K562 (cell line): Measurements from ENCODE around the gene SACM1L. TPM values are rescaled to one million over a fixed set of nuclear protein-coding genes. Genes with fewer than 3 reads are reported as not detected.

Experiments used
- MCM5 ChIP-seq: fragments of 450-650 bp; IDR thresholded peaks from 2 replicates; pipeline ENCODE4 v1.6.1; 2016; ENCODE audit warnings: low read depth
- NFE2 ChIP-seq: IDR thresholded peaks from 2 replicates; pipeline ENCODE4 v1.6.1; 2014; ENCODE audit warnings: antibody characterized with exemption, low read depth
- POLR3G ChIP-seq: IDR thresholded peaks from 2 replicates; pipeline ENCODE4 v1.6.1; 2011; ENCODE audit not compliant: insufficient read length, insufficient replicate concordance; ENCODE audit errors: extremely low read depth
- TGIF2 ChIP-seq: sonication (generic); formaldehyde crosslinking; IDR thresholded peaks from 2 replicates; pipeline ENCODE4 v1.8.1; 2022; ENCODE audit warnings: mild to moderate bottlenecking, missing genetic modification reagents, moderate library complexity
- ZC3H4 ChIP-seq: sonication (generic); formaldehyde crosslinking; IDR thresholded peaks from 2 replicates; pipeline ENCODE4 v1.9.0; 2021; ENCODE audit warnings: missing genetic modification reagents, borderline replicate concordance
- ZNF212 ChIP-seq: fragments of 450-650 bp; formaldehyde crosslinking; IDR thresholded peaks from 2 replicates; pipeline ENCODE4 v1.4.0; 2020; ENCODE audit warnings: mild to moderate bottlenecking
- polyA plus RNA-seq, 8 experiments: library from polyadenylated mRNA; depleted of rRNA in 4 of 8; stranded (reverse) in 5 of 8; unstranded in 3 of 8; fragments of >200 nt; fragmentation: Nextera tagmentation in 2 of 8; fragmentation: Illumina TruSeq in 1 of 8; extraction: Ambion mirVana in 2 of 8; extraction: Trizol in 1 of 8; gene quantifications; 2 replicates each; pipeline versions ENCODE4 v1.2.1 to v1.2.3, GENCODE V29; 2011 to 2014; ENCODE audit warnings: inconsistent platforms in 1 of 8, missing spikeins in 1 of 8
- total RNA-seq, 7 experiments: library from RNA; depleted of rRNA in 6 of 7; stranded (reverse); fragments of >200 nt in 6 of 7; fragmentation: Illumina TruSeq in 2 of 7; extraction: Trizol in 2 of 7; gene quantifications; 2 replicates each; pipeline versions ENCODE4 v1.2.1 to v1.2.3, GENCODE V29; 2011 to 2021; ENCODE audit warnings: low replicate concordance in 1 of 7
- TF ChIP-seq, protein P1 (sequence below), 2 experiments: fragments of 450-650 bp; IDR thresholded peaks; 2 replicates each; pipeline ENCODE4 v1.6.1; 2016; ENCODE audit warnings: mild to moderate bottlenecking in 2 of 2, borderline replicate concordance in 1 of 2, low read depth in 1 of 2, moderate library complexity in 1 of 2
- TF ChIP-seq, protein P2 (sequence below), 2 experiments: fragments of 450-650 bp in 1 of 2; sonication (generic) in 1 of 2; formaldehyde crosslinking in 1 of 2; IDR thresholded peaks; 2 replicates each; pipeline versions ENCODE4 v1.7.1 to v1.9.0; 2016 to 2022; ENCODE audit warnings: inconsistent platforms in 1 of 2, mild to moderate bottlenecking in 1 of 2, missing genetic modification reagents in 1 of 2

Gene SACM1L
- total and polyA plus RNA-seq, 9 of the 15 experiments (the other 6 are each of a cell fraction or from before 2014, with no cell fraction given) = 25.7 to 67.2 (median 40.3) TPM

- TF ChIP-seq, protein P1, sequence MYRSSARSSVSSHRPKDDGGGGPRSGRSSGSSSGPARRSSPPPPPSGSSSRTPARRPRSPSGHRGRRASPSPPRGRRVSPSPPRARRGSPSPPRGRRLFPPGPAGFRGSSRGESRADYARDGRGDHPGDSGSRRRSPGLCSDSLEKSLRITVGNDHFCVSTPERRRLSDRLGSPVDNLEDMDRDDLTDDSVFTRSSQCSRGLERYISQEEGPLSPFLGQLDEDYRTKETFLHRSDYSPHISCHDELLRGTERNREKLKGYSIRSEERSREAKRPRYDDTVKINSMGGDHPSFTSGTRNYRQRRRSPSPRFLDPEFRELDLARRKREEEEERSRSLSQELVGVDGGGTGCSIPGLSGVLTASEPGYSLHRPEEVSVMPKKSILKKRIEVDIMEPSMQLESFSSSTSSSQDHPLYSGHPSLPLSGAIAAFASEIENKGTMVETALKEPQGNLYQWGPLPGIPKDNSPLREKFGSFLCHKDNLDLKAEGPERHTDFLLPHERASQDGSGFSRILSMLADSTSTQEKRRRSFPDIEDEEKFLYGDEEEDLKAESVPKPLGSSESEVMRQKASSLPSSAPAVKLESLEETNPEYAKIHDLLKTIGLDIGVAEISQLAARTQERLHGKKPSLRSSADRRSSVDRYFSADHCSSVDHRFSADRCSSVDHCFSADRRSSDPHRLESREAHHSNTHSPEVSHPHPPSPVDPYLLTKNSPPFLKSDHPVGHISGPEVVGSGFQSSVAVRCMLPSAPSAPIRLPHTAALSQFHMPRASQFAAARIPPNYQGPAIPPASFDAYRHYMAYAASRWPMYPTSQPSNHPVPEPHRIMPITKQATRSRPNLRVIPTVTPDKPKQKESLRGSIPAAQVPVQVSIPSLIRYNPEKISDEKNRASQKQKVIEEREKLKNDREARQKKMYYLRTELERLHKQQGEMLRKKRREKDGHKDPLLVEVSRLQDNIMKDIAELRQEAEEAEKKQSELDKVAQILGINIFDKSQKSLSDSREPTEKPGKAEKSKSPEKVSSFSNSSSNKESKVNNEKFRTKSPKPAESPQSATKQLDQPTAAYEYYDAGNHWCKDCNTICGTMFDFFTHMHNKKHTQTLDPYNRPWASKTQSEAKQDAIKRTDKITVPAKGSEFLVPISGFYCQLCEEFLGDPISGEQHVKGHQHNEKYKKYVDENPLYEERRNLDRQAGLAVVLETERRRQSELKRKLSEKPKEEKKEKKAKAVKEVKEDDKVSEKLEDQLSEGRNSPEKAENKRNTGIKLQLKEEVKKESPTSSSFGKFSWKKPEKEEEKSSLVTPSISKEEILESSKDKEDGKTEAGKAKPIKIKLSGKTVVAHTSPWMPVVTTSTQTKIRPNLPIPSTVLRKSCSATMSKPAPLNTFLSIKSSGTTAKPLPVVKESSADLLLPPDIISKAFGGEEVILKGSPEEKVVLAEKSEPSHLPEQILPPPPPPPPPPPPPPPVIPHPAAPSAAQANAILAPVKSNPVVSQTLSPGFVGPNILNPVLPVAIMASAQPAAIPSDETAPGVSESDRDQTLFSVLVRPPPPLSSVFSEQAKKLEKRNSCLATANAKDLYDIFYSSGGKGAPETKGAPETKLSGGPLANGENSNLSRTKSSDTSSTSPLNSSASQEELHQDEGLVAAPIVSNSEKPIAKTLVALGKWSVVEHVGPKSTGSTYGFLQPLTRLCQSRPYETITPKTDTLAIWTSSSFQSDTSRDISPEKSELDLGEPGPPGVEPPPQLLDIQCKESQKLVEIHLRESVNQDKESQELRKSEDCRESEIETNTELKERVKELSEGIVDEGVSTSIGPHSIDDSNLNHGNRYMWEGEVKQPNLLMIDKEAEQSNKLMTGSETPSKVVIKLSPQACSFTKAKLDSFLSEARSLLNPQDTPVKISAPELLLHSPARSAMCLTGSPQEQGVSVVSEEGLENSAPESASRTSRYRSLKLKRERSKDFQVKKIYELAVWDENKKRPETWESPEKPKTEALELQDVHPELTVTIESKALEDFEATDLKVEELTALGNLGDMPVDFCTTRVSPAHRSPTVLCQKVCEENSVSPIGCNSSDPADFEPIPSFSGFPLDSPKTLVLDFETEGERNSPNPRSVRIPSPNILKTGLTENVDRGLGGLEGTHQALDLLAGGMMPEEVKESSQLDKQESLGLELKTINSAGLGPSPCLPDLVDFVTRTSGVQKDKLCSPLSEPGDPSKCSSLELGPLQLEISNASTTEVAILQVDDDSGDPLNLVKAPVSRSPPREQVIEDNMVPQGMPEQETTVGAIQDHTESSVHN (IDR thresholded peaks at IDR 0.05; ENCODE audit: borderline replicate concordance in 1 of 2, low read depth in 1 of 2) = no peak
- TF ChIP-seq POLR3G (peak; percentile 98), ZNF212 (CRISPR knock-in tag) (0 out of 2 replicates have a peak, but pooled peaks have one; percentile 77), ZC3H4 (no peak), TGIF2 (CRISPR knock-in tag) (0 out of 2 replicates have a peak, but pooled peaks have one; percentile 27), NFE2 (no peak), MCM5 (no peak)
- TF ChIP-seq, protein P2, sequence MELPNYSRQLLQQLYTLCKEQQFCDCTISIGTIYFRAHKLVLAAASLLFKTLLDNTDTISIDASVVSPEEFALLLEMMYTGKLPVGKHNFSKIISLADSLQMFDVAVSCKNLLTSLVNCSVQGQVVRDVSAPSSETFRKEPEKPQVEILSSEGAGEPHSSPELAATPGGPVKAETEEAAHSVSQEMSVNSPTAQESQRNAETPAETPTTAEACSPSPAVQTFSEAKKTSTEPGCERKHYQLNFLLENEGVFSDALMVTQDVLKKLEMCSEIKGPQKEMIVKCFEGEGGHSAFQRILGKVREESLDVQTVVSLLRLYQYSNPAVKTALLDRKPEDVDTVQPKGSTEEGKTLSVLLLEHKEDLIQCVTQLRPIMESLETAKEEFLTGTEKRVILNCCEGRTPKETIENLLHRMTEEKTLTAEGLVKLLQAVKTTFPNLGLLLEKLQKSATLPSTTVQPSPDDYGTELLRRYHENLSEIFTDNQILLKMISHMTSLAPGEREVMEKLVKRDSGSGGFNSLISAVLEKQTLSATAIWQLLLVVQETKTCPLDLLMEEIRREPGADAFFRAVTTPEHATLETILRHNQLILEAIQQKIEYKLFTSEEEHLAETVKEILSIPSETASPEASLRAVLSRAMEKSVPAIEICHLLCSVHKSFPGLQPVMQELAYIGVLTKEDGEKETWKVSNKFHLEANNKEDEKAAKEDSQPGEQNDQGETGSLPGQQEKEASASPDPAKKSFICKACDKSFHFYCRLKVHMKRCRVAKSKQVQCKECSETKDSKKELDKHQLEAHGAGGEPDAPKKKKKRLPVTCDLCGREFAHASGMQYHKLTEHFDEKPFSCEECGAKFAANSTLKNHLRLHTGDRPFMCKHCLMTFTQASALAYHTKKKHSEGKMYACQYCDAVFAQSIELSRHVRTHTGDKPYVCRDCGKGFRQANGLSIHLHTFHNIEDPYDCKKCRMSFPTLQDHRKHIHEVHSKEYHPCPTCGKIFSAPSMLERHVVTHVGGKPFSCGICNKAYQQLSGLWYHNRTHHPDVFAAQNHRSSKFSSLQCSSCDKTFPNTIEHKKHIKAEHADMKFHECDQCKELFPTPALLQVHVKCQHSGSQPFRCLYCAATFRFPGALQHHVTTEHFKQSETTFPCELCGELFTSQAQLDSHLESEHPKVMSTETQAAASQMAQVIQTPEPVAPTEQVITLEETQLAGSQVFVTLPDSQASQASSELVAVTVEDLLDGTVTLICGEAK (IDR thresholded peaks at IDR 0.05) = peak; percentile 93
- TF ChIP-seq, protein P2 (CRISPR knock-in tag; IDR thresholded peaks at IDR 0.05) = no peak
Measured at GRCh38 chr3:45688882-45689786, at the start of gene SACM1L (continued).
